ENCODE results near the gene FTSJ1. TPM values are rescaled to one million over a fixed set of nuclear protein-coding genes. Genes with fewer than 3 reads are reported as not detected.

The FTSJ1 gene
- total and polyA plus RNA-seq, 2 experiments from 2014 or later, result 34.8 to 42.4 TPM

DNA sequence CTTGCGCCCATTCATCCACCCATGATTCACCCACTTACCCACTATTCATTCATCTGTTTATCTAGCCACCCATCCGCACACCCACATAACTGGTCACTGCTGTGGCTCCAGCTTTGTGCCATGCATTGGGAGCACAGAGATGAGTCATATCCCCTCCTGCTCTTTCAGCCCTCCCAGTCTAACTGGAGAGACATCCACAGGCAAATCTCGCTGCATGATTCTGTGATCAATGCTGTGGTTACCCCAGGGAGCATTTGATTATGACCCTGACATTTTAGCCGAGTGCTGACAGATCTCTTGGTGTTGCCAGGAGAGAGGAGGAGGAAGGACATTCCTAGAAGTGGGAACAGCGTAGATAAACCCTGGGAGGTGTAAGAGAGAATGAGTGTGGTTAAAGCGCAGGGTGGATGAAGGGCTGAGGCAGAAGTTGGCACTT lies 22.4 kb downstream of the FTSJ1 start:
- TF ChIP-seq, protein P1, sequence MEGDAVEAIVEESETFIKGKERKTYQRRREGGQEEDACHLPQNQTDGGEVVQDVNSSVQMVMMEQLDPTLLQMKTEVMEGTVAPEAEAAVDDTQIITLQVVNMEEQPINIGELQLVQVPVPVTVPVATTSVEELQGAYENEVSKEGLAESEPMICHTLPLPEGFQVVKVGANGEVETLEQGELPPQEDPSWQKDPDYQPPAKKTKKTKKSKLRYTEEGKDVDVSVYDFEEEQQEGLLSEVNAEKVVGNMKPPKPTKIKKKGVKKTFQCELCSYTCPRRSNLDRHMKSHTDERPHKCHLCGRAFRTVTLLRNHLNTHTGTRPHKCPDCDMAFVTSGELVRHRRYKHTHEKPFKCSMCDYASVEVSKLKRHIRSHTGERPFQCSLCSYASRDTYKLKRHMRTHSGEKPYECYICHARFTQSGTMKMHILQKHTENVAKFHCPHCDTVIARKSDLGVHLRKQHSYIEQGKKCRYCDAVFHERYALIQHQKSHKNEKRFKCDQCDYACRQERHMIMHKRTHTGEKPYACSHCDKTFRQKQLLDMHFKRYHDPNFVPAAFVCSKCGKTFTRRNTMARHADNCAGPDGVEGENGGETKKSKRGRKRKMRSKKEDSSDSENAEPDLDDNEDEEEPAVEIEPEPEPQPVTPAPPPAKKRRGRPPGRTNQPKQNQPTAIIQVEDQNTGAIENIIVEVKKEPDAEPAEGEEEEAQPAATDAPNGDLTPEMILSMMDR (IDR thresholded peaks at IDR 0.05; ENCODE audit: low read depth, low read length), result no peak
- H3K4me3 ChIP-seq, result no peak overlapping the region
- no peaks in the 10 kb centered on the region for H3K4me1 ChIP-seq (ENCODE audit: low read depth)
- H3K36me3 ChIP-seq, result no peaks in the 10 kb centered on the region
- no peaks in the 10 kb centered on the region for H3K9me3 ChIP-seq (ENCODE audit: low read depth)
- no peak overlapping the region for H3K27ac ChIP-seq
- peak in 1 of 2 donors; percentile 56 for DNase-seq (ENCODE audit: low read depth in 1 of 2, low spot score in 1 of 2)
- no peaks in the 10 kb centered on the region for H3K27me3 ChIP-seq

DNA sequence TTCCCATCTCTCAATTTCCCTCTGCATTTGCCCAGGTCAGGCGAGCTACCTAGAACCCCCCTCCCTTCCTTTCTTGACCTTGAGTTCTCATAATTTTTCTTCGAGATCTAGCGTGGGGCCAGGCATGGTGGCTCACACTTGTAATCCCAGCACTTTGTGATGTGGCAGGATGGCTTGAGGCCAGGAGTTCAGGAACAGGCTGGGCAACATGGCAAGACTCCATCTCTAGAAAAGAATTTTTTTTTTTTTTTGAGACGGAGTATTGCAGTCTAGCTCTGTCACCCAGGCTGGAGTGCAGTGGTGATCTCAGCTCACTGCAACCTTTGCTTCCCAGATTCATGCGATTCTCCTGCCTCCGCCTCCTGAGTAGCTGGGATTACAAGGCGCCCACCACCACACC lies 28.3 kb downstream of the FTSJ1 start:
- H3K27me3 ChIP-seq, result no peaks in the 10 kb centered on the region
- H3K4me3 ChIP-seq, result no peak overlapping the region
- H3K36me3 ChIP-seq, result no peaks in the 10 kb centered on the region
- TF ChIP-seq, protein P1 (IDR thresholded peaks at IDR 0.05; ENCODE audit: low read depth, low read length), result no peak
- no peaks in the 10 kb centered on the region for H3K4me1 ChIP-seq (ENCODE audit: low read depth)
- H3K9me3 ChIP-seq (ENCODE audit: low read depth), result no peaks in the 10 kb centered on the region
- no peak overlapping the region for H3K27ac ChIP-seq
- no peak for DNase-seq (ENCODE audit: low read depth in 1 of 2, low spot score in 1 of 2)

DNA sequence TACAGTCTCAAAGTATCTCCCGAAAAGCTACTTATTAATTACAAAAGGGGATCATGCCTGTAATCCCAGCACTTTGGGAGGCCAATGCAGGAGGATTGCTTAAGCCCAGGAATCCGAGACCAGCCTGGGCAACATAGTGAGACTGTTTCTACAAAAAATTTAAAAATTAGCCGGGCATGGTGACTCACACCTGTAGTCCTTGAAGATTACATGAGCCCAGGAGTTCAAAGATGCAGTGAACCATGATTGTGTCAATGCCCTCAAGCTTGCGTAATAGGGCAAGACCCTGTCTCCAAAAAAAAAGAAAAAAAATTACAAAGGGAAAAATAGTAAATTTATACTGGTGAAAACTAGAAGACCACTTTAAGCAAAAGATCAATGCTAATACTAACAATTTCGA lies 29.5 kb downstream of the FTSJ1 start:
- Histone ChIP-seq H3K4me1 (ENCODE audit: low read depth) (no peaks in the 10 kb centered on the region), H3K9me3 (ENCODE audit: low read depth) (no peaks in the 10 kb centered on the region), H3K36me3 (no peaks in the 10 kb centered on the region), H3K27ac (no peak overlapping the region), H3K27me3 (no peaks in the 10 kb centered on the region), H3K4me3 (no peak overlapping the region)
- no peak for DNase-seq (ENCODE audit: low read depth in 1 of 2, low spot score in 1 of 2)
- TF ChIP-seq, protein P1 (IDR thresholded peaks at IDR 0.05; ENCODE audit: low read depth, low read length), result no peak

DNA sequence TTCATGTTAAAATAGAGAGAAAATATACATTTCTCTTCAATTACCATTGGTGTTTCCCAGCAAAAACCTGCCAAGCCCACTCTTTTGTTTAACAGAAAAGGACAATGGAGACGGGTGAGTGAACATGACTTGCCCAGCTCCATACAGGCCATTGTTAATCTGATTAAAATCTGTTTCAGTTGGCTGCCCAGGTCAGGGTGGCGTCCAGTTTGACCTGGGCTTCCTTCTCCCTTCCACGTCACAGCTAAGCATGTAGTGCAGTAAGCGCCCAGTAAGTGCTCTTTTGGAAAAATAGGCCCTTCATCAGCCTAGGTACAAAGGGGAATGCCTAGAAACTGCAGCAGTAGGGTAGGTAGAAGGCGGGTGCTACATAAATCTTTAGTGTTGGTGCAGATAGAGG lies 31.2 kb downstream of the FTSJ1 start:
- Histone ChIP-seq H3K36me3 (no peaks in the 10 kb centered on the region), H3K4me3 (no peak overlapping the region), H3K27me3 (no peaks in the 10 kb centered on the region), H3K9me3 (ENCODE audit: low read depth) (no peaks in the 10 kb centered on the region), H3K27ac (no peak overlapping the region), H3K4me1 (ENCODE audit: low read depth) (no peaks in the 10 kb centered on the region)
- DNase-seq (ENCODE audit: low read depth in 1 of 2, low spot score in 1 of 2), result no peak
- TF ChIP-seq, protein P1 (IDR thresholded peaks at IDR 0.05; ENCODE audit: low read depth, low read length), result no peak

DNA sequence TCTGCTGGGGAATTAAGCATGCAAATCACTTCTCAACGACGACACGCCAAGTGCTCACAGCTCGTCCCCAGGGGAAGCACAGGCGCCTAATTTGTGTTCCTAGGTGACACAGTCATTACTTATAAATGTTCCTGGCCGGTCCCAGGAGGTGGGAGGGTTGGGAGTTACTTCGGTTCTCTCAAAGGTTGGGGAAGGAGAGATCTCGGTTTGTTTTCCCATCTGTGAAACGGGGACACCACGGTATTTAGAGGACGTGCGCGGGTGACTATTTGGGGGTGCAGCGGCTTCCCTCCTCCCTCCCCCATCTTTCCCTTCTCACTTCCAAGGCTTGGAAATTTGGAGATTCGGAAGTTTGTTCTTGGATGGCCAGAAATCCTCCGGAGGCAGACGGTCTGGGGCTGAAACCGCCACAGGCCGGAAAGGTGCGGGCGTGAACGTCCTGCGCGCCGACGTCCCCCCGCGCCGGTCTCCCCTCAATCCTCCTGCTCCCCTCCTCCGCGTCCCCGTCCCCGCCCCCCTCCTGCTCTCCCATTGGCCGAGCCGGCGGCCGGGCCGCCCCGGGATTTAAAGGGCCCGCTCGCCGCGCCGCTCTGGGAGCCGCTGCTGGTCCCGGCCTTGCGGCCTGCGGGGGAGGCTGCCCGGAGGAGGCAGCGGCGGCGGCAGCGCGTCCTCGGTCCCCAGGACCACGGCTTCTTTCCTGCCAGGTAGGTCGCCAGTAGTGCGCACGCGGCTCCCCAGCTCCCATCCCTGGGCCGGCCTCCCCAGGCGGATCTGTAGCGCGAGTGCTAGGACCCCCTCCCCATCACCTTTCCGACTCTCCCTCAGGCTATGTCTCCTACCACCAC lies 32.6 kb downstream of the FTSJ1 start, which contains the start of gene PORCN:
Gene PORCN (plus strand): TSS at position 593 of the 845 bp plus-strand sequence. CDS start 829 bp downstream, outside the sequence.
- Histone ChIP-seq H3K27me3 (no peaks in the 10 kb centered on the region), H3K4me1 (ENCODE audit: low read depth) (no peaks in the 10 kb centered on the region), H3K27ac (no peak within 1 kb of the TSS), H3K9me3 (ENCODE audit: low read depth) (no peaks in the 10 kb centered on the region), H3K4me3 (peak within 1 kb of the TSS; percentile 84), H3K36me3 (no peaks in the 10 kb centered on the region)
- DNase-seq (ENCODE audit: low read depth in 1 of 2, low spot score in 1 of 2), result peak; percentile 74 to 78
- TF ChIP-seq, protein P1 (IDR thresholded peaks at IDR 0.05; ENCODE audit: low read depth, low read length), result no peak

All from cardiac muscle cell (in vitro differentiated cells and primary cell).